ENCODE measurements around the gene FAM219A.
"Not testable (repeated sequence)": the region's sequence is repeated elsewhere in the genome, so short reads cannot be mapped to it uniquely, and the experiment has no call there.

The FAM219A gene

DNA sequence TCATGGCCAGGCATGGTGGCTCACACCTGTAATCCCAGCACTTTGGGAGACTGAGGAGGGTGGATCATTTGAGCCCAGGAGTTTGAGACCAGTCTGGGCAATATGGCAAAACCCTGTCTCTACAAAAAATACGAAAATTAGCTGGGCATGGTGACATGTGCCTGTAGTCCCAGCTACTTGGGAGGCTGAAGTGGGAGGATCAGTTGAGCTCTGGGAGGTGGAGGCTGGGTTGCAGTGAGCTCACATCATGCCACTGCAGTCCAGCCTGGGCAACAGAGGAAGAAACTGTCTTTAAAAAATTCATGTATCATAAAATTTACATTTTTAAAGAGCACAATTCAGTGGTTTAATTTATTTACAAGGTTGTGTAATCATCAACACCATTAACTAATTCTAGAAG, 105.4 kb downstream of the FAM219A start:
- FAIRE-seq; DNase-seq (ENCODE audit: low spot score): not testable (repeated sequence)

DNA sequence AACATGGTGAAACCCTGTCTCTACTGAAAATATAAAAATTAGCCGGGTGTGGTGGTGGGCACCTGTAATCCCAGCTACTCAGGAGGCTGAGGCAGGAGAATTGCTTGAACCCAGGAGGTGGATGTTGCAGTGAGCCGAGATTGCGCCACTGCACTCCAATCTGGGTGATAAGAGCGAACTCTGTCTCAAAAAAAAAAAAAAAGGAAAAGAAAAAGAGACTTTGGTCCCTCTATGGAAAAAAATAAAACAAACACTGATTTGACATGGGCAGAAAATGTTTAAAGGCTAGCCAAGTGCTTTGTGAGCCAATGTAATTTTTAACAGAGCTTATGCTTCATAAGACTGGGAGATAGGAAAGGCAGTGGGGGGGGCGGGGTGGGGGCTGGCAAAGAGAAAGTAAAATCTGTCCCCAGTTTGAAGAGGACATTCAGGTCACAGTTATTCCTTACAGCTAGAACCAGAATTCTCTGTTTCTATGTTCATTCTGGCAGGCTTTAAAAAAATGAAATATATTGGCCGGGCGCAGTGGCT, 106.2 kb downstream of the FAM219A start:
- FAIRE-seq; DNase-seq (ENCODE audit: low spot score): not testable (repeated sequence)

DNA sequence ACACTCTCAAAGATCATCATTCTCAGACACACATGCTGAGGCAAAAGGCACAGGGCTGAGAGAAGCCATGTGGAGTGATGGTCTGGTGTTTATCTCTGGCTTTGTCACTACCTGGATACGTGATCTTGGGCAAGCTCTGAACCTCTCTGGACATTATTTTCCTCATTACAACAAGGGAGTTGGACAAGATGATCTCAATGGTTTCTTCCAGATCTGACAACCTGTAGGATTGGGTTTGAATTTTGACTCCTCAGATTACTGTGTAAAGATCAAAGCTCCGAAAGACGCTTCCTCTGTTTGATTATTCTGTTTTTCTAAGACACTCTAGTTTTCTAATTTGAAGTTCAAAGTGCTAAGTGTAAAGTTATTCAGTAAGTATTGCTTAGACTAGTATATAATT, 109.0 kb downstream of the FAM219A start:
- FAIRE-seq (no peak), DNase-seq (ENCODE audit: low spot score) (no peak)
